Activated CD8-positive, alpha-beta T cell treated with anti-CD3 and anti-CD28 coated beads for 36 hours (primary cell): ENCODE results near the gene NFATC4. TPM values are rescaled to one million over a fixed set of nuclear protein-coding genes. Genes with fewer than 3 reads are reported as not detected.

Source experiments
- total RNA-seq, 2 experiments: library from RNA; stranded (reverse); gene quantifications; one replicate each; pipeline ENCODE4 v1.2.3, GENCODE V29; 2021

NFATC4 gene
- total RNA-seq, 2 experiments from 2014 or later: 1.3 to 2.0 TPM

Other genes starting within 250 kb of the NFATC4 start
- gene FITM1, start 237.5 kb upstream of the NFATC4 start, total RNA-seq: under 1 TPM; 0.56 to 0.69 TPM
- 100 to 1,000 TPM; 451 to 460 TPM for gene PSME1, start 232.0 kb upstream of the NFATC4 start, total RNA-seq
- 10 to 100 TPM; 39.0 to 39.9 TPM for gene EMC9, start 226.6 kb upstream of the NFATC4 start, total RNA-seq
- gene PSME2, start 221.6 kb upstream of the NFATC4 start, total RNA-seq: 100 to 1,000 TPM; 440 TPM
- gene RNF31, start 220.7 kb upstream of the NFATC4 start, total RNA-seq: 10 to 100 TPM; 71.6 to 75.0 TPM
- gene IRF9, start 206.9 kb upstream of the NFATC4 start, total RNA-seq: 100 to 1,000 TPM; 112 to 118 TPM
- 10 to 100 TPM; 25.0 to 32.9 TPM for gene REC8, start 196.1 kb upstream of the NFATC4 start, total RNA-seq
- 100 to 1,000 TPM in 1 of 2 experiments, 10 to 100 TPM in 1; 98.4 to 102 TPM for gene IPO4, start 179.4 kb upstream of the NFATC4 start, total RNA-seq
- 10 to 100 TPM; 16.3 to 18.0 TPM for gene TM9SF1, start 172.7 kb upstream of the NFATC4 start, total RNA-seq
- under 1 TPM in 1 of 2 experiments, not detected in 1; 0.18 TPM for gene TSSK4, start 162.5 kb upstream of the NFATC4 start, total RNA-seq
- gene CHMP4A, start 154.7 kb upstream of the NFATC4 start, total RNA-seq: 10 to 100 TPM; 55.6 to 61.8 TPM
- 10 to 100 TPM; 11.2 to 11.3 TPM for gene MDP1, start 152.1 kb upstream of the NFATC4 start, total RNA-seq
- 100 to 1,000 TPM; 167 to 172 TPM for gene NEDD8, start 135.8 kb upstream of the NFATC4 start, total RNA-seq
- 10 to 100 TPM; 45.6 to 49.3 TPM for gene GMPR2, start 135.3 kb upstream of the NFATC4 start, total RNA-seq
- gene TINF2, start 125.6 kb upstream of the NFATC4 start, total RNA-seq: 10 to 100 TPM; 77.4 to 84.9 TPM
- gene TGM1, start 105.0 kb upstream of the NFATC4 start, total RNA-seq: 1 to 10 TPM; 3.0 to 3.1 TPM
- gene RABGGTA, start 96.6 kb upstream of the NFATC4 start, total RNA-seq: 10 to 100 TPM; 37.6 to 42.7 TPM
- 10 to 100 TPM; 11.9 to 13.6 TPM for gene DHRS1, start 68.4 kb upstream of the NFATC4 start, total RNA-seq
- 10 to 100 TPM; 33.5 to 33.6 TPM for gene NOP9, start 68.3 kb upstream of the NFATC4 start, total RNA-seq
- 10 to 100 TPM; 12.1 to 13.6 TPM for gene CIDEB, start 60.2 kb upstream of the NFATC4 start, total RNA-seq
- 10 to 100 TPM in 1 of 2 experiments, 1 to 10 TPM in 1; 9.6 to 12.0 TPM for gene LTB4R2, start 58.0 kb upstream of the NFATC4 start, total RNA-seq
- 10 to 100 TPM; 11.6 to 11.7 TPM for gene LTB4R, start 56.7 kb upstream of the NFATC4 start, total RNA-seq
- 1 to 10 TPM; 1.3 to 1.5 TPM for gene ADCY4, start 33.1 kb upstream of the NFATC4 start, total RNA-seq
- 1 to 10 TPM; 5.9 to 6.5 TPM for gene RIPK3, start 28.2 kb upstream of the NFATC4 start, total RNA-seq
- gene NYNRIN, start 30.8 kb downstream of the NFATC4 start, total RNA-seq: under 1 TPM; 0.05 to 0.27 TPM
- gene CBLN3, start 61.5 kb downstream of the NFATC4 start, total RNA-seq: 1 to 10 TPM; 2.9 TPM
- 10 to 100 TPM; 47.5 to 51.7 TPM for gene KHNYN, start 61.8 kb downstream of the NFATC4 start, total RNA-seq
- 10 to 100 TPM; 43.6 to 55.5 TPM for gene SDR39U1, start 74.6 kb downstream of the NFATC4 start, total RNA-seq
- gene CMA1, start 140.1 kb downstream of the NFATC4 start, total RNA-seq: under 1 TPM in 1 of 2 experiments, not detected in 1; 0.34 TPM
- not detected for gene CTSG, start 208.1 kb downstream of the NFATC4 start, total RNA-seq
- 10 to 100 TPM; 55.0 to 61.3 TPM for gene GZMH, start 241.5 kb downstream of the NFATC4 start, total RNA-seq